Hepatocyte (in vitro differentiated cells): Measurements from ENCODE around the gene TTC9.

Experiments
- EZH2 ChIP-seq: fragments of 200-600 bp; sonication (generic); IDR thresholded peaks from 2 replicates; pipeline ENCODE4 v1.6.1; 2016; ENCODE audit warnings: antibody characterized with exemption, mild to moderate bottlenecking, borderline replicate concordance
- EZH2phosphoT487 ChIP-seq: fragments of 200-600 bp; sonication (generic); IDR thresholded peaks from one replicate; pipeline ENCODE4 v1.6.1; 2018; ENCODE audit warnings: antibody characterized with exemption, mild to moderate bottlenecking, low read depth, moderate library complexity; ENCODE audit not compliant: unreplicated experiment, severe bottlenecking
- TF ChIP-seq, protein P1 (sequence below): fragments of 200-600 bp; sonication (generic); IDR thresholded peaks from 2 replicates; pipeline ENCODE4 v1.5.1; 2016; ENCODE audit warnings: antibody characterized with exemption, mild to moderate bottlenecking; ENCODE audit not compliant: poor library complexity

DNA sequence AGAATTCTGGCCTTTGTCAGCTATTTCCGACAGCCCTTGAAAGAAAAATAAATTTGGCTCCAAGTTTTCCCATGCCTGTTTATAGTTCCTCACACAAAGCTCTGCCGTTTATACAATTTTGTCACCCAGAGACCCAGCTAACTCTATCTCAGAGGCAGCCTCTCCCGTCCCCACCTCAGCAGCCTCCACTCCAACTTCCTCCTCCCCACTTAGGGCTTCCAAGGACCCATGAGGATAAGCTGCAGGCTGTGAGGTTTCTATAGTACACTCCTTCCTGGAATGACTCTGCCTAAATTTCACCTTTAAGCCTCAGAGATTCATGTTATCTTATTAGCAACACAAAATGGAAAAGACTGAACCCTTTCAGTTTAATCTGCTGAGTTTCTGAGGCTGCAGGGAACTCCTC is 71.8 kb downstream of the TTC9 start:
- TF ChIP-seq, protein P1, sequence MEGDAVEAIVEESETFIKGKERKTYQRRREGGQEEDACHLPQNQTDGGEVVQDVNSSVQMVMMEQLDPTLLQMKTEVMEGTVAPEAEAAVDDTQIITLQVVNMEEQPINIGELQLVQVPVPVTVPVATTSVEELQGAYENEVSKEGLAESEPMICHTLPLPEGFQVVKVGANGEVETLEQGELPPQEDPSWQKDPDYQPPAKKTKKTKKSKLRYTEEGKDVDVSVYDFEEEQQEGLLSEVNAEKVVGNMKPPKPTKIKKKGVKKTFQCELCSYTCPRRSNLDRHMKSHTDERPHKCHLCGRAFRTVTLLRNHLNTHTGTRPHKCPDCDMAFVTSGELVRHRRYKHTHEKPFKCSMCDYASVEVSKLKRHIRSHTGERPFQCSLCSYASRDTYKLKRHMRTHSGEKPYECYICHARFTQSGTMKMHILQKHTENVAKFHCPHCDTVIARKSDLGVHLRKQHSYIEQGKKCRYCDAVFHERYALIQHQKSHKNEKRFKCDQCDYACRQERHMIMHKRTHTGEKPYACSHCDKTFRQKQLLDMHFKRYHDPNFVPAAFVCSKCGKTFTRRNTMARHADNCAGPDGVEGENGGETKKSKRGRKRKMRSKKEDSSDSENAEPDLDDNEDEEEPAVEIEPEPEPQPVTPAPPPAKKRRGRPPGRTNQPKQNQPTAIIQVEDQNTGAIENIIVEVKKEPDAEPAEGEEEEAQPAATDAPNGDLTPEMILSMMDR: no peak
- TF ChIP-seq EZH2: no peak
- no peak for TF ChIP-seq EZH2phosphoT487
